Hepatocyte (in vitro differentiated cells): ENCODE results near the gene TDP2. TPM values are rescaled to one million over a fixed set of nuclear protein-coding genes. Genes with fewer than 3 reads are reported as not detected.

Source experiments
- DNase-seq: peaks from one replicate; pipeline ENCODE4 v3.0.0-alpha.2; 2016; ENCODE audit warnings: low spot score
- H2AFZ ChIP-seq: fragments of 200-600 bp; sonication (generic); 2 replicates; pipeline ENCODE4 v1.6.0; 2016; ENCODE audit warnings: antibody characterized with exemption, mild to moderate bottlenecking
- H3K27ac ChIP-seq: fragments of 200-600 bp; sonication (generic); 2 replicates; pipeline ENCODE4 v1.5.1; 2016; ENCODE audit warnings: mild to moderate bottlenecking
- H3K27me3 ChIP-seq: fragments of 200-600 bp; sonication (generic); 2 replicates; pipeline ENCODE4 v1.6.1; 2016
- H3K36me3 ChIP-seq: fragments of 200-600 bp; sonication (generic); replicated peaks from 2 replicates; pipeline ENCODE4 v1.5.1; 2016; ENCODE audit warnings: low read depth; ENCODE audit not compliant: insufficient read depth
- H3K4me1 ChIP-seq: fragments of 200-600 bp; sonication (generic); 2 replicates; pipeline ENCODE4 v1.5.1; 2016; ENCODE audit warnings: mild to moderate bottlenecking, moderate library complexity; ENCODE audit not compliant: insufficient read depth
- H3K4me2 ChIP-seq: fragments of 200-600 bp; sonication (generic); 2 replicates; pipeline ENCODE4 v1.6.0; 2016
- H3K4me3 ChIP-seq: fragments of 200-600 bp; sonication (generic); 2 replicates; pipeline ENCODE4 v1.5.1; 2016; ENCODE audit warnings: mild to moderate bottlenecking
- H3K79me2 ChIP-seq: fragments of 200-600 bp; sonication (generic); 2 replicates; pipeline ENCODE4 v1.6.0; 2017; ENCODE audit warnings: mild to moderate bottlenecking
- H3K9me2 ChIP-seq: fragments of 200-600 bp; sonication (generic); replicated peaks from 2 replicates; pipeline ENCODE4 v1.6.0; 2017; ENCODE audit warnings: mild to moderate bottlenecking; ENCODE audit not compliant: insufficient read depth
- H3K9me3 ChIP-seq: fragments of 200-600 bp; sonication (generic); 2 replicates; pipeline ENCODE4 v1.5.1; 2016; ENCODE audit warnings: low read depth, mild to moderate bottlenecking
- H4K20me1 ChIP-seq: fragments of 200-600 bp; sonication (generic); 2 replicates; pipeline ENCODE4 v1.6.0; 2016; ENCODE audit warnings: mild to moderate bottlenecking; ENCODE audit not compliant: insufficient read depth, poor library complexity, severe bottlenecking
- CTCF ChIP-seq: fragments of 200-600 bp; sonication (generic); IDR thresholded peaks from 2 replicates; pipeline ENCODE4 v1.5.1; 2016; ENCODE audit warnings: antibody characterized with exemption, mild to moderate bottlenecking; ENCODE audit not compliant: poor library complexity
- EZH2 ChIP-seq: fragments of 200-600 bp; sonication (generic); IDR thresholded peaks from 2 replicates; pipeline ENCODE4 v1.6.1; 2016; ENCODE audit warnings: antibody characterized with exemption, mild to moderate bottlenecking, borderline replicate concordance
- EZH2phosphoT487 ChIP-seq: fragments of 200-600 bp; sonication (generic); IDR thresholded peaks from one replicate; pipeline ENCODE4 v1.6.1; 2018; ENCODE audit warnings: antibody characterized with exemption, mild to moderate bottlenecking, low read depth, moderate library complexity; ENCODE audit not compliant: unreplicated experiment, severe bottlenecking
- WGBS: methylation state at CpG from one replicate; pipeline ENCODE4 v1.1.6; 2016; ENCODE audit warnings: low lambda C conversion rate; ENCODE audit errors: missing lambda C conversion rate; 5-methylcytosine and 5-hydroxymethylcytosine counted together
- polyA plus RNA-seq: library from polyadenylated mRNA; unstranded; fragments of >200 nt; fragmentation: Nextera tagmentation; extraction: Ambion mirVana; gene quantifications from 2 replicates; pipeline ENCODE4 v1.2.1, GENCODE V29; 2016
- total RNA-seq: library from RNA; depleted of rRNA; stranded (reverse); fragments of >200 nt; gene quantifications from 2 replicates; pipeline ENCODE4 v1.2.3, GENCODE V29; 2014

The TDP2 gene
- total and polyA plus RNA-seq, 2 experiments from 2014 or later: 75.5 to 117 TPM

GRCh38 chr6:24650365-24650764 is 16.3 kb downstream of the TDP2 start:
- no peaks in the 10 kb centered on the region for H3K9me3 ChIP-seq
- no peaks in the 10 kb centered on the region for H3K27me3 ChIP-seq
- no peak overlapping the region for H2AFZ ChIP-seq
- H3K9me2 ChIP-seq: no peaks in the 10 kb centered on the region
- no peak overlapping the region for H3K27ac ChIP-seq
- TF ChIP-seq EZH2 (no peak), EZH2phosphoT487 (no peak), CTCF (no peak)
- no peaks in the 10 kb centered on the region for H4K20me1 ChIP-seq
- peaks cover 2% of the 10 kb centered on the region for H3K4me1 ChIP-seq
- no peaks in the 10 kb centered on the region for H3K36me3 ChIP-seq
- no peak for DNase-seq
- H3K4me3 ChIP-seq: no peak overlapping the region
- 88% methylated on average over 3 of the region's 3 CpGs for WGBS
- H3K79me2 ChIP-seq: peaks cover 7% of the 10 kb centered on the region
- no peak overlapping the region for H3K4me2 ChIP-seq

- no peak for DNase-seq
- peaks cover 3% of the 10 kb centered on the region for H3K4me1 ChIP-seq
- H4K20me1 ChIP-seq: no peaks in the 10 kb centered on the region
- peaks cover 2% of the 10 kb centered on the region for H3K79me2 ChIP-seq
- 95% methylated on average over 2 of the region's 2 CpGs for WGBS
- no peak overlapping the region for H3K4me3 ChIP-seq
- H3K9me3 ChIP-seq: no peaks in the 10 kb centered on the region
- no peak overlapping the region for H2AFZ ChIP-seq
- H3K27me3 ChIP-seq: peaks cover 3% of the 10 kb centered on the region
- no peak for TF ChIP-seq EZH2phosphoT487
- no peak for TF ChIP-seq EZH2
- TF ChIP-seq CTCF: no peak
- H3K27ac ChIP-seq: no peak overlapping the region
- H3K9me2 ChIP-seq: no peaks in the 10 kb centered on the region
- H3K36me3 ChIP-seq: no peaks in the 10 kb centered on the region
- no peak overlapping the region for H3K4me2 ChIP-seq
These were observed 17.0 kb downstream of the TDP2 start for GRCh38 chr6:24649691-24650090.

GRCh38 chr6:24648276-24648675 is 18.4 kb downstream of the TDP2 start:
- Histone ChIP-seq H3K27me3 (peaks cover 10% of the 10 kb centered on the region), H3K4me3 (no peak overlapping the region), H3K27ac (no peak overlapping the region), H3K4me1 (peaks cover 3% of the 10 kb centered on the region), H3K9me3 (no peaks in the 10 kb centered on the region), H3K79me2 (no peaks in the 10 kb centered on the region), H3K4me2 (no peak overlapping the region), H3K36me3 (no peaks in the 10 kb centered on the region), H4K20me1 (no peaks in the 10 kb centered on the region), H3K9me2 (no peaks in the 10 kb centered on the region), H2AFZ (no peak overlapping the region)
- TF ChIP-seq EZH2phosphoT487 (no peak), CTCF (no peak), EZH2 (no peak)
- 98% methylated on average over 5 of the region's 5 CpGs for WGBS
- no peak for DNase-seq

GRCh38 chr6:24646771-24647170 is 19.9 kb downstream of the TDP2 start:
- TF ChIP-seq EZH2phosphoT487 (no peak), CTCF (no peak), EZH2 (no peak)
- no peaks in the 10 kb centered on the region for H3K9me3 ChIP-seq
- peaks cover 3% of the 10 kb centered on the region for H3K4me1 ChIP-seq
- no peak overlapping the region for H2AFZ ChIP-seq
- H3K9me2 ChIP-seq: no peaks in the 10 kb centered on the region
- H3K4me2 ChIP-seq: peak overlapping the region; percentile 97
- no peaks in the 10 kb centered on the region for H4K20me1 ChIP-seq
- no peak overlapping the region for H3K4me3 ChIP-seq
- H3K79me2 ChIP-seq: no peaks in the 10 kb centered on the region
- 65% methylated on average over 8 of the region's 8 CpGs for WGBS
- peaks cover 10% of the 10 kb centered on the region for H3K27me3 ChIP-seq
- H3K27ac ChIP-seq: peak overlapping the region; percentile 57
- no peaks in the 10 kb centered on the region for H3K36me3 ChIP-seq
- DNase-seq: peak; percentile 60
